ENCODE measurements around the gene SPOCK1. TPM values are rescaled to one million over a fixed set of nuclear protein-coding genes. Genes with fewer than 3 reads are reported as not detected.

The SPOCK1 gene
- total and polyA plus RNA-seq, 2 experiments from 2014 or later: 8.2 to 10.5 TPM

- Histone ChIP-seq H3K27ac (ENCODE audit: low read depth) (no peak overlapping the region), H3K36me3 (ENCODE audit: insufficient read depth) (no peaks in the 10 kb centered on the region), H3K9me2 (ENCODE audit: insufficient read depth) (0 out of 2 replicates have a peak, but pooled peaks cover 6% of the 10 kb centered on the region), H2AFZ (no peak overlapping the region), H3K4me3 (no peak overlapping the region), H3K79me2 (replicated peaks; ENCODE audit: insufficient read depth) (no peaks in the 10 kb centered on the region), H3F3A (replicated peaks; ENCODE audit: low read depth) (no peaks in the 10 kb centered on the region), H4K20me1 (replicated peaks; ENCODE audit: insufficient read depth) (no peaks in the 10 kb centered on the region), H3K27me3 (ENCODE audit: insufficient read depth) (no peaks in the 10 kb centered on the region), H3K4me1 (ENCODE audit: insufficient read depth) (no peaks in the 10 kb centered on the region), H3K4me2 (no peak overlapping the region)
- Mint-ChIP-seq H3K27ac (no peak overlapping the region), H3K4me1 (peaks cover 3% of the 10 kb centered on the region; the same call in 2 of the 3 replicates), H3K27me3 (ENCODE audit: insufficient read depth, low read depth, poor library complexity) (no peaks in the 10 kb centered on the region), H3K9me3 (peaks cover 12% of the 10 kb centered on the region), H3K36me3 (ENCODE audit: low read depth) (no peaks in the 10 kb centered on the region), H3K4me3 (no peak overlapping the region)
- DNase-seq (ENCODE audit: low spot score) (no peak), ATAC-seq (no peak)
- TF ChIP-seq EZH2phosphoT487 (IDR thresholded peaks at IDR 0.05; ENCODE audit: unreplicated experiment) (no peak), ZNF331 (CRISPR knock-in tag; IDR thresholded peaks at IDR 0.05; ENCODE audit: low read depth) (no peak), EZH2 (IDR thresholded peaks at IDR 0.05; ENCODE audit: low read depth, unreplicated experiment) (no peak), ETS1 (IDR thresholded peaks at IDR 0.05) (no peak), NANOG (IDR thresholded peaks at IDR 0.05; ENCODE audit: borderline replicate concordance) (no peak), POLR2AphosphoS5 (IDR thresholded peaks at IDR 0.05; ENCODE audit: low read depth) (no peak), JUNB (IDR thresholded peaks at IDR 0.05; ENCODE audit: unreplicated experiment) (no peak), ZNF114 (CRISPR knock-in tag; IDR thresholded peaks at IDR 0.05) (no peak), STAT1 (IDR thresholded peaks at IDR 0.05; ENCODE audit: unreplicated experiment) (no peak), CREB1 (CRISPR knock-in tag; IDR thresholded peaks at IDR 0.05; ENCODE audit: low read depth) (no peak), REST (IDR thresholded peaks at IDR 0.05; ENCODE audit: unreplicated experiment) (no peak), CTCF (conservative IDR thresholded peaks at IDR 0.05; ENCODE audit: low read depth in 2 of 2) (no peak), ZNF462 (CRISPR knock-in tag; IDR thresholded peaks at IDR 0.05) (no peak)
Observed at GRCh38 chr5:137126829-137127228, 372.3 kb downstream of the SPOCK1 start.

Measured in GM23338 (cell line).